Measurements from ENCODE around the gene INPP5A. TPM values are rescaled to one million over a fixed set of nuclear protein-coding genes. Genes with fewer than 3 reads are reported as not detected.
"Not testable (repeated sequence)": the region's sequence is repeated elsewhere in the genome, so short reads cannot be mapped to it uniquely, and the experiment has no call there.

Gene INPP5A
- total RNA-seq, 2 donors from 2014 or later = 9.2 to 14.5 TPM

GRCh38 chr10:132702601-132703418 lies 165.2 kb downstream of the INPP5A start:
- intact Hi-C loops (cut with DNase I) = no loop called here
- H3K27ac ChIP-seq = no peak overlapping the region
- ATAC-seq (no peak), DNase-seq (peak in 1 of 4 donors; percentile 11)
- H3K4me1 ChIP-seq = no peaks in the 10 kb centered on the region
- H3K9me3 ChIP-seq = peaks cover 0 to 10% (median 0%) of the 10 kb centered on the region in 3 donors
- no peaks in the 10 kb centered on the region for H3K36me3 ChIP-seq (replicated peaks in 1 of 2; ENCODE audit: insufficient read depth in 1 of 2, low read depth in 2 of 2)
- no peak for TF ChIP-seq CTCF (IDR thresholded peaks at IDR 0.05)
- TF ChIP-seq POLR2A (IDR thresholded peaks at IDR 0.05) = no peak
- H3K27me3 ChIP-seq = no peaks in the 10 kb centered on the region
- 94 to 95% methylated on average over 13 to 35 of the region's 37 CpGs for WGBS, 2 donors
- H3K4me3 ChIP-seq = no peak overlapping the region

GRCh38 chr10:132703419-132704007 lies 165.9 kb downstream of the INPP5A start:
- TF ChIP-seq CTCF (IDR thresholded peaks at IDR 0.05) = no peak
- H3K9me3 ChIP-seq = peaks cover 0 to 10% (median 0%) of the 10 kb centered on the region in 3 donors
- H3K4me3 ChIP-seq = no peak overlapping the region
- intact Hi-C loops (cut with DNase I) = no loop called here
- no peak overlapping the region for H3K27ac ChIP-seq
- ATAC-seq (no peak), DNase-seq (peak in 1 of 4 donors; percentile 4)
- H3K4me1 ChIP-seq = no peaks in the 10 kb centered on the region
- 94 to 96% methylated on average over 23 to 24 of the region's 24 CpGs for WGBS, 2 donors
- H3K36me3 ChIP-seq (replicated peaks in 1 of 2; ENCODE audit: insufficient read depth in 1 of 2, low read depth in 2 of 2) = no peaks in the 10 kb centered on the region
- no peaks in the 10 kb centered on the region for H3K27me3 ChIP-seq

GRCh38 chr10:132704008-132704814 lies 166.6 kb downstream of the INPP5A start:
- no peak for ATAC-seq
- TF ChIP-seq CTCF (IDR thresholded peaks at IDR 0.05) (no peak), POLR2A (IDR thresholded peaks at IDR 0.05) (no peak)
- 97 to 99% methylated on average over 18 to 28 of the region's 29 CpGs for WGBS, 2 donors
- Histone ChIP-seq H3K4me3 (no peak overlapping the region), H3K4me1 (no peaks in the 10 kb centered on the region), H3K36me3 (replicated peaks in 1 of 2; ENCODE audit: insufficient read depth in 1 of 2, low read depth in 2 of 2) (no peaks in the 10 kb centered on the region), H3K9me3 (peaks cover 0 to 10% (median 0%) of the 10 kb centered on the region in 3 donors), H3K27ac (no peak overlapping the region), H3K27me3 (no peaks in the 10 kb centered on the region)
- peak in 1 of 4 donors; percentile 4 for DNase-seq
- intact Hi-C loops (cut with DNase I) = no loop called here

- H3K27me3 ChIP-seq; H3K36me3 ChIP-seq (replicated peaks in 1 of 2; ENCODE audit: insufficient read depth in 1 of 2, low read depth in 2 of 2); H3K9me3 ChIP-seq; H3K27ac ChIP-seq; DNase-seq; ATAC-seq; H3K4me1 ChIP-seq; intact Hi-C loops (cut with DNase I); H3K4me3 ChIP-seq: not testable (repeated sequence)
- 90 to 91% methylated on average over 9 of the region's 9 CpGs for WGBS, 2 donors
These were observed 167.2 kb downstream of the INPP5A start for GRCh38 chr10:132704815-132705064.

- intact Hi-C loops (cut with DNase I) = no loop called here
- peak in 1 of 4 donors; percentile 23 for DNase-seq
- TF ChIP-seq POLR2A (IDR thresholded peaks at IDR 0.05) = no peak
- no peak for TF ChIP-seq CTCF (IDR thresholded peaks at IDR 0.05)
- no peaks in the 10 kb centered on the region for H3K36me3 ChIP-seq (replicated peaks in 1 of 2; ENCODE audit: insufficient read depth in 1 of 2, low read depth in 2 of 2)
- H3K4me1 ChIP-seq = no peaks in the 10 kb centered on the region
- no peaks in the 10 kb centered on the region for H3K27me3 ChIP-seq
- H3K9me3 ChIP-seq = peaks cover 0 to 10% (median 0%) of the 10 kb centered on the region in 3 donors
- 94 to 100% methylated on average over 10 of the region's 15 CpGs for WGBS, 2 donors
- ATAC-seq = no peak
- no peak overlapping the region for H3K4me3 ChIP-seq
- no peak overlapping the region for H3K27ac ChIP-seq
These were observed 167.6 kb downstream of the INPP5A start for GRCh38 chr10:132705173-132705572.
